ENCODE data around the gene GCK.

GCK gene

GRCh38 chr7:44157116-44158080 is 31.8 kb downstream of the GCK start:
- in situ Hi-C loops (cut with MboI; ENCODE audit: low sequenced_read_pairs), result no loop called here

DNA sequence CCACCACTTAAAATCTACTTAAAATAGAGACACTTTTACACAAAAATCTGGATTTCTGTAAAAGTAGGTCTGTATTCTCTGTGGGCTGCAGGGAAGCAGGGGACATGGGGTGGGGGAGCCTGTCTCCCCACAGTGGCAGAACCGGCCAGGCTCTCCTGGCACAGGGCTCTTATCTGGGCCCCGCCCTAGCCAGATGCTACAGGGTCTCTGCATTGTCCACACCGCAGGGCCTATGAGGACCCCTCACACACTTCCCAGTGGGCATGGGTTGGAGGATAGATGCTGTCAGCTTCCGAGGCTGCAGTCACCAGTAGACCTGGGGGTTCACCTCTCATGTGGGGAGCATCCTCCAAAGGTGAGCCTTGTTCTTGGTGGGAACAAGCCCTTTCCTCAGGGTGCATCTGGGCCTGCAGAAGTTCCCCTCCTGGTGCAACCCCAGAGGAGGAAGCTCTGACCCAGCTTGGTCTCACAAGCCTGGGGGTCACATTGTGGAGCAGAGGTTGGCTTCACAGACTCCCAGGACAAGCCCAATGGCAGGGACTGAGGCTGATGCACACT is 32.7 kb downstream of the GCK start:
- in situ Hi-C loops (cut with MboI; ENCODE audit: low sequenced_read_pairs), result no loop called here

GRCh38 chr7:44155191-44156185 is 33.8 kb downstream of the GCK start:
- in situ Hi-C loops (cut with MboI; ENCODE audit: low sequenced_read_pairs), result no loop called here

DNA sequence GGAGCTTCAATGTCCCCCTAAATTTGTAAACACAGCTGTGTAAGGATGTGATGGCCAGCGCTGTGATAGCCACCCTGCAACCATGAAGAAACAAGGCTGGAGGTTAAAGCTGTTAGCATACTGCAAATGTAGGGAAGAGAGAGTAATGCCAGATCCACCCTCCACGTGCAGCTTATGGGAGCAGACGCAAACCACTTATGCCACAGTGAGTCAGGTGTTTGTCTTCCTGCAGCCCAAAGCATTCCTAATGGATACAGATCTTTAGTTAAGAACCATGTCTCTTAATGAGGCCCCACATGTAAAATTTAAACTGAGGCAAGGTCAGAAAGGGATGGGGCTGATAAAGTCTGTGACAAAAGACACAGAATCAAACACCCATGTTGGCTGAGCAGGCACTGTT is 34.5 kb downstream of the GCK start:
- in situ Hi-C loops (cut with MboI; ENCODE audit: low sequenced_read_pairs), result no loop called here

- in situ Hi-C loops (cut with MboI; ENCODE audit: low sequenced_read_pairs), result no loop called here
These were observed 35.3 kb downstream of the GCK start for GRCh38 chr7:44153948-44154335.

GRCh38 chr7:44152971-44153947 is 36.0 kb downstream of the GCK start:
- in situ Hi-C loops (cut with MboI; ENCODE audit: low sequenced_read_pairs), result no loop called here

DNA sequence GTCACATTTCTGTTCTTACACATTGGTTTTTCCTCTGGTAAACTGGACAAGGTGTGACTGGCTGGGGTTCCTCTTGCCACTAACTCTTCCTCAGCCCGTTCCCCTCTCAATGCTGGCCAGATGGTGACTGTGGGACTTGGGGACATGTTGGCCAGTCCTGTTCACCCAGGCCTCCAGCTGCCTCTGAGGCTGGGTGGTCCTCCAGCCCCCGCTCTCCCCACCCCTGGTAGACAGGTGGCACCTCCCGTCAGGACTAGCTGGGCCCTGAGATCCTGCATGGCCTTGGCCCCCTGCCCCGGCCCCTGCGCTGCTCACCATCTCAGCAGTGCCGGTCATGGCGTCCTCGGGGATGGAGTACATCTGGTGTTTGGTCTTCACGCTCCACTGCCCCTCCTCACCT is 37.3 kb downstream of the GCK start:
- in situ Hi-C loops (cut with MboI; ENCODE audit: low sequenced_read_pairs), result no loop called here

DNA sequence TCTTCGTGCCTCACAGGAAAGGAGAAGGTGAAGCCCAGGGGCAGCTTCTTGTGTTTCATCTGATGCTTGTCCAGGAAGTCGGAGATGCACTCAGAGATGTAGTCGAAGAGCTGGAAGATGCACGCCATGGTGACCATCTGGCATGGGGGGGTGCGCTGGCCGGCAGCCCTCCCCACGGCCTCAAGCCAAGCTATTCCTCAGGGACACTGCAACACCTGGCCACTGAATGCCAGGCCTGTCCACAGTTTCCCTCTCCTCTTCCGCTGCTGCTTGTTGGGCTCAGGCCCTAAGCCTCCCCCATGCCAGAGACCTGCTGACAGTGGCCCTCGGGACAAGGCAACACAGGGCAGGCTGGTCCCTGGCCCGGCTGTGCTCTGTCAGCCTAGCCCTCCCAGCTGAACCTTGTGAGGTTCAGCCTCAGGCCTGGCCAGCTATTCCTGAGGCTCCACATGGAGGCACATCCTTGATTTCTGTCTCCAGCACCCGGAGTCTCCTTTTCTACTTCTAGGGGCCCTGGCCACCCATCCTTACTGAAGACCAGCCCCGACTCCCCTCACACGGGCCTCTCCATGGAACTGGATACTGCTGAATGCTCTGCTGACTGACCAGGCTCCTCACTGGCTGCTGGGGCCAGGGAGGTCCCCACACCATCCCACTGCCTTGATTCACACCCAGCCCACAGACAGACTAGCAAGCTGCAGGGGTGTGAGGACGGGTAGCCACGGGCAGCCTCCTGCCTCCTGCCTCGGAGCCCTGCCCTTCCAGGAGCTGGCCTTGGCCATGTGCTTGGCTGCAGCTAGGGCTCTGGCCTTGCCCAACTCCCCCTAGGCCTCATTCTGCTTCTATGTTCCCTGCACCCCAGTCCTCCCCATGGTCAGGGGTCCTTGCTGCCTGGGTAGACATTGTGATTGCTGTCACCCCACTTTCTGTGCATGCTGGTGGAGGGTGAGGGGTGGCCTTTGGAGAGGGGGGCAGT is 38.0 kb downstream of the GCK start:
- in situ Hi-C loops (cut with MboI; ENCODE audit: low sequenced_read_pairs), result no loop called here

DNA sequence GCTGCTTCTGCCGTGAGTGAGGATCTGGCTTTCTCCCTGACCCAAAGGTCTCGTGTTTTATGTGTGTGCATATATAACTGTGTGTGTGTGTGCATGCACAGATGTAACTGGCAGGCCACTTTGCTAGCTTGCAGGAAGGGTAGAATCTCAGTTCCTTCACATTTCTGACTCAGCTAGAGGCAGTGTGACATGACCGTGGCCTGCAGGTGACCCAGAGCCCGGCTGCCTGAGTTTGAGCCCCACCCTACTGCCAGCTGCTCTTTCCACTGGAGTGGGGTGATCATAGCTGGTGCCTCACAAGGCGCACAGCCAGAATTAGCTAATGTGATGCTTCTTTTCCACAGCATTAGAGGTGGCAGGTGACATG is 38.8 kb downstream of the GCK start:
- in situ Hi-C loops (cut with MboI; ENCODE audit: low sequenced_read_pairs), result no loop called here

- in situ Hi-C loops (cut with MboI; ENCODE audit: low sequenced_read_pairs), result no loop called here
These were observed 39.4 kb downstream of the GCK start for GRCh38 chr7:44149571-44150465.

- in situ Hi-C loops (cut with MboI; ENCODE audit: low sequenced_read_pairs), result no loop called here
These were observed 40.2 kb downstream of the GCK start for GRCh38 chr7:44148961-44149536.

DNA sequence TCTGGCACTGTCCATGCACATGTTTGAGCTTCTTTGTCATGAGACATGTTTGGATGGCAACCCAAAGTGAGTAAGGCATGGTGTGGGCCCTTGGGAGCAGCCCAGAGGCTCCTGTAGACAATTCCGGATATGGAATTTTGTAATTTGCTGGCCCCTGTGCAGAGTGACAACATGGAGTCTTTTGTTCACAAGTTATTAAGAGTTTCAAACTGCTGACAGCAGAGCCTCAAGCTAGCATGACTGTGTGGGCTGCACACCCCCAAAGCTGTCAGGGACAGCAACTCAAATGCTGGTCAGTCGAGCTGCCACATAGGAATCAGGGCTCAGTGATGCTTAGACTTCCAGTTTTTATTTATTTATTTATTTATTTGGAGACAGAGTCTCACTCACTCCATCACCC is 41.1 kb downstream of the GCK start:
- in situ Hi-C loops (cut with MboI; ENCODE audit: low sequenced_read_pairs), result no loop called here

- in situ Hi-C loops (cut with MboI; ENCODE audit: low sequenced_read_pairs), result no loop called here
These were observed 41.9 kb downstream of the GCK start for GRCh38 chr7:44147026-44147991.

GRCh38 chr7:44145969-44146911 is 43.0 kb downstream of the GCK start:
- in situ Hi-C loops (cut with MboI; ENCODE audit: low sequenced_read_pairs), result no loop called here

GRCh38 chr7:44145479-44145968 is 43.7 kb downstream of the GCK start:
- in situ Hi-C loops (cut with MboI; ENCODE audit: low sequenced_read_pairs), result no loop called here

Measured in hTERT RPE-1 (cell line).